Activated CD8-positive, alpha-beta memory T cell treated with anti-CD3 and anti-CD28 coated beads for 36 hours (primary cell): ENCODE data around the gene CCS. TPM values are rescaled to one million over a fixed set of nuclear protein-coding genes. Genes with fewer than 3 reads are reported as not detected.

Experiments used
- total RNA-seq, 2 experiments: library from RNA; stranded (reverse); gene quantifications; one replicate each; pipeline ENCODE4 v1.2.3, GENCODE V29; 2021

Gene CCS
- total RNA-seq, 2 experiments from 2014 or later = 24.6 to 25.4 TPM

Other genes with a start within 250 kb of the CCS start
- gene BRMS1, start 248.1 kb upstream of the CCS start, total RNA-seq = 10 to 100 TPM; 57.1 to 59.3 TPM
- 10 to 100 TPM; 11.7 to 13.4 TPM for gene B4GAT1, start 245.6 kb upstream of the CCS start, total RNA-seq
- 10 to 100 TPM; 12.1 to 13.0 TPM for gene SLC29A2, start 221.4 kb upstream of the CCS start, total RNA-seq
- not detected for gene NPAS4, start 172.2 kb upstream of the CCS start, total RNA-seq
- 100 to 1,000 TPM; 154 to 157 TPM for gene MRPL11, start 154.3 kb upstream of the CCS start, total RNA-seq
- gene PELI3, start 126.3 kb upstream of the CCS start, total RNA-seq = 1 to 10 TPM; 7.9 to 8.2 TPM
- 10 to 100 TPM; 68.6 to 72.3 TPM for gene DPP3, start 112.8 kb upstream of the CCS start, total RNA-seq
- 10 to 100 TPM; 17.8 to 19.3 TPM for gene BBS1, start 82.5 kb upstream of the CCS start, total RNA-seq
- gene ZDHHC24, start 47.1 kb upstream of the CCS start, total RNA-seq = 10 to 100 TPM; 14.4 to 15.3 TPM
- gene ACTN3, start 46.3 kb upstream of the CCS start, total RNA-seq = under 1 TPM; 0.08 to 0.23 TPM
- 1 to 10 TPM; 3.2 to 3.3 TPM for gene CTSF, start 24.6 kb upstream of the CCS start, total RNA-seq
- gene CCDC87, start 122 bp upstream of the CCS start, total RNA-seq = under 1 TPM; 0.13 to 0.21 TPM
- gene RBM14, start 23.4 kb downstream of the CCS start, total RNA-seq = 100 to 1,000 TPM; 155 to 158 TPM
- 100 to 1,000 TPM; 112 to 119 TPM for gene RBM4, start 45.5 kb downstream of the CCS start, total RNA-seq
- 10 to 100 TPM; 17.2 to 18.1 TPM for gene RBM4B, start 84.7 kb downstream of the CCS start, total RNA-seq
- under 1 TPM; 0.59 to 0.96 TPM for gene SPTBN2, start 136.0 kb downstream of the CCS start, total RNA-seq